ENCODE data around the gene FAM76A. TPM values are rescaled to one million over a fixed set of nuclear protein-coding genes. Genes with fewer than 3 reads are reported as not detected.
A peak's percentile ranks its signal among the peaks of the same experiment; 100 is the strongest.

FAM76A gene
- total RNA-seq, 1 experiment from 2014 or later = 17.9 TPM

DNA sequence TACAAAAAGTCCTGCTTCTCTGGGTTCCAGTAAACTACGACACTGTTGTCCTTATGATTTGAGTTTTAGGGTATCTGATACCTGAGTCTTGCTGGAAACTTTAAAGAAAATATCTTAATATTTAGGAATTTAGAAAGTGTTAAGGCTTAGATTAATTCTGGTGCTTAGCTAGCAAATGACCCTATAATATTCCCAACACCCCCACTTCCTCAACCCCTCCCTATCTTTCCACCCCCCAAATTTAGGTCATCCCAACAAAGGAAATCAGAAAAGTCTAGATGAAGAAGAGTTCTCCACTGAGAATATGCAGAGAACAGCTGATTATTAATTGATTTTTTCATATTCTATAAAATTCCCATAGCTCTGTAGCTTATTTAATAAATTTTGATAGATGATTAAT is 58.9 kb downstream of the FAM76A start:
- H3K36me3 ChIP-seq (ENCODE audit: insufficient read depth, low read length, poor library complexity, severe bottlenecking) = no peaks in the 10 kb centered on the region
- H3K9me3 ChIP-seq (ENCODE audit: low read depth, low read length, poor library complexity, severe bottlenecking) = no peaks in the 10 kb centered on the region
- no peaks in the 10 kb centered on the region for H3K4me1 ChIP-seq (ENCODE audit: insufficient read depth, low read length, poor library complexity, severe bottlenecking)
- no peak overlapping the region for H3K27ac ChIP-seq (ENCODE audit: low read depth, low read length, poor library complexity, severe bottlenecking)
- no peak overlapping the region for H3K4me3 ChIP-seq (ENCODE audit: low read depth, low read length, poor library complexity, severe bottlenecking)
- H3K27me3 ChIP-seq (replicated peaks; ENCODE audit: insufficient read depth, low read depth, low read length, poor library complexity) = no peaks in the 10 kb centered on the region
- TF ChIP-seq, protein P1, sequence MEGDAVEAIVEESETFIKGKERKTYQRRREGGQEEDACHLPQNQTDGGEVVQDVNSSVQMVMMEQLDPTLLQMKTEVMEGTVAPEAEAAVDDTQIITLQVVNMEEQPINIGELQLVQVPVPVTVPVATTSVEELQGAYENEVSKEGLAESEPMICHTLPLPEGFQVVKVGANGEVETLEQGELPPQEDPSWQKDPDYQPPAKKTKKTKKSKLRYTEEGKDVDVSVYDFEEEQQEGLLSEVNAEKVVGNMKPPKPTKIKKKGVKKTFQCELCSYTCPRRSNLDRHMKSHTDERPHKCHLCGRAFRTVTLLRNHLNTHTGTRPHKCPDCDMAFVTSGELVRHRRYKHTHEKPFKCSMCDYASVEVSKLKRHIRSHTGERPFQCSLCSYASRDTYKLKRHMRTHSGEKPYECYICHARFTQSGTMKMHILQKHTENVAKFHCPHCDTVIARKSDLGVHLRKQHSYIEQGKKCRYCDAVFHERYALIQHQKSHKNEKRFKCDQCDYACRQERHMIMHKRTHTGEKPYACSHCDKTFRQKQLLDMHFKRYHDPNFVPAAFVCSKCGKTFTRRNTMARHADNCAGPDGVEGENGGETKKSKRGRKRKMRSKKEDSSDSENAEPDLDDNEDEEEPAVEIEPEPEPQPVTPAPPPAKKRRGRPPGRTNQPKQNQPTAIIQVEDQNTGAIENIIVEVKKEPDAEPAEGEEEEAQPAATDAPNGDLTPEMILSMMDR (conservative IDR thresholded peaks at IDR 0.05; ENCODE audit: low read depth, low read length) = no peak
- TF ChIP-seq EZH2 (IDR thresholded peaks at IDR 0.05; ENCODE audit: borderline replicate concordance, low read depth, low read length, poor library complexity, severe bottlenecking) = no peak
- DNase-seq (ENCODE audit: low spot score) = no peak
- POLR2A ChIA-PET (ENCODE audit: low non-redundant PET) = no interaction called here
- CTCF ChIA-PET = no interaction called here
- no TSS peak for BruUV-seq (replicated peaks)
- intact Hi-C loops (cut with micrococcal nuclease; ENCODE audit: unreplicated experiment) = no loop called here

DNA sequence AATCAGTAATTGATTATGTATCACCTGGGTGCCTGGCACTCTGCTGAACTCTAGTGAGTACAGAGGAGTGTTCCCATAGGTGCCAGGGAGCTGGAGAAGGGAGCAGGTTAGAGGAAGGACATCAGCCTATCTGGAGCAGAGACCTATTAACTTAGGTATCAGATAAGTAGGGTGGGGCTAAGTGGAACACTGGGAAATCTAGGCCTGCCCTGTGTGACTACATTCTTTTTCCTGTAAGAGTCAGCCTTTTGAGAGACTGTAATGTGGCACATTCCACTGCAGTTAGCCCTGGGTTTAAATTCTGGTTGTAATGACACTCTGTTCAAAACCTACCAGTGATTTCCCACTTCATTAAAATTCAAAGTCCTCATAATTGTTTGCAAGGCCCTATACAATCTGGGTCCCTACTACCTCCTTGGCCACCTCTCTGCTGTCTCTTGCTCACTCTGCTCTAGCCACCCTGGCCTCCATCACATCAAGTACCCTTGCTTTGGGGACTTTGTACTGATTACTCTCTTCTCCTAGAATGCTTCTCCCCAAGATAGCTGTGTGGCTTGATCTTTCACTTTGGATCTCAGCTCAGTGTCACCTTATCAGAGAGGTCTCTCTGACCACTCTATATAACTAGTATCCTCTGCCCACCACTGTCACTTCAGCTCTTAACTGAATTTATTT is 60.2 kb downstream of the FAM76A start:
- no TSS peak for BruUV-seq (replicated peaks)
- Histone ChIP-seq H3K4me3 (ENCODE audit: low read depth, low read length, poor library complexity, severe bottlenecking) (no peak overlapping the region), H3K9me3 (ENCODE audit: low read depth, low read length, poor library complexity, severe bottlenecking) (no peaks in the 10 kb centered on the region), H3K4me1 (ENCODE audit: insufficient read depth, low read length, poor library complexity, severe bottlenecking) (no peaks in the 10 kb centered on the region), H3K27me3 (replicated peaks; ENCODE audit: insufficient read depth, low read depth, low read length, poor library complexity) (no peaks in the 10 kb centered on the region), H3K27ac (ENCODE audit: low read depth, low read length, poor library complexity, severe bottlenecking) (no peak overlapping the region), H3K36me3 (ENCODE audit: insufficient read depth, low read length, poor library complexity, severe bottlenecking) (no peaks in the 10 kb centered on the region)
- TF ChIP-seq, protein P1 (conservative IDR thresholded peaks at IDR 0.05; ENCODE audit: low read depth, low read length) = no peak
- TF ChIP-seq EZH2 (IDR thresholded peaks at IDR 0.05; ENCODE audit: borderline replicate concordance, low read depth, low read length, poor library complexity, severe bottlenecking) = no peak
- DNase-seq (ENCODE audit: low spot score) = no peak
- POLR2A ChIA-PET (ENCODE audit: low non-redundant PET) = interaction anchor here (0.8 kb wide), 1 partner anchor 13 kb away, joined by 3 read pairs; the partner anchor contains the start of gene STX12
- intact Hi-C loops (cut with micrococcal nuclease; ENCODE audit: unreplicated experiment) = no loop called here
- CTCF ChIA-PET = no interaction called here

DNA sequence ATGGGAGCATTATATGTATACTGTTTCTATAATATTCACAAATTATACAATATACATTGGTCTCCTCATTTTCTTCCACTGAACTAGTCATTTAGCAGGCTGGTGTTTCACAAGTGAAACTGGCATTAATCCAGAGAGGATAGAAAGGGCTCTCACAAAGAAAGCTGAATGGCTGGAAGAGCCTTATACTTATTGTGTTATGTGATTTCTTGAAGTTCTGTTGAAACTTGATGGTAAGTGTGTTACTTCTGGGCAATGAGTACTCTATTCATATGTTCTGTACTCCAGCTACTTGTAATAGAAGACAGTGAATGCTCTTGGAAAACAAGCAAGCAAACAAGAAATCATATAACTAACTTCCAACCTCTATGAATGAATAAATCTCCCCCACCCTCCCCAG is 62.1 kb downstream of the FAM76A start:
- H3K9me3 ChIP-seq (ENCODE audit: low read depth, low read length, poor library complexity, severe bottlenecking) = no peaks in the 10 kb centered on the region
- no peaks in the 10 kb centered on the region for H3K36me3 ChIP-seq (ENCODE audit: insufficient read depth, low read length, poor library complexity, severe bottlenecking)
- H3K4me1 ChIP-seq (ENCODE audit: insufficient read depth, low read length, poor library complexity, severe bottlenecking) = no peaks in the 10 kb centered on the region
- intact Hi-C loops (cut with micrococcal nuclease; ENCODE audit: unreplicated experiment) = no loop called here
- H3K27me3 ChIP-seq (replicated peaks; ENCODE audit: insufficient read depth, low read depth, low read length, poor library complexity) = no peaks in the 10 kb centered on the region
- TF ChIP-seq EZH2 (IDR thresholded peaks at IDR 0.05; ENCODE audit: borderline replicate concordance, low read depth, low read length, poor library complexity, severe bottlenecking) = no peak
- TF ChIP-seq, protein P1 (conservative IDR thresholded peaks at IDR 0.05; ENCODE audit: low read depth, low read length) = no peak
- no TSS peak for BruUV-seq (replicated peaks)
- DNase-seq (ENCODE audit: low spot score) = peak; percentile 34
- no peak overlapping the region for H3K27ac ChIP-seq (ENCODE audit: low read depth, low read length, poor library complexity, severe bottlenecking)
- H3K4me3 ChIP-seq (ENCODE audit: low read depth, low read length, poor library complexity, severe bottlenecking) = no peak overlapping the region
- POLR2A ChIA-PET (ENCODE audit: low non-redundant PET) = no interaction called here
- CTCF ChIA-PET = no interaction called here
